Kidney epithelial cell (primary cell): ENCODE results near the gene PUM2. TPM values are rescaled to one million over a fixed set of nuclear protein-coding genes. Genes with fewer than 3 reads are reported as not detected.

Source experiments
- DNase-seq: peaks from one replicate; pipeline ENCODE4 v3.0.0-alpha.2; 2010; ENCODE audit warnings: low read depth
- H3K27me3 ChIP-seq: 2 replicates; pipeline ENCODE4 v1.6.0; 2011; ENCODE audit warnings: low read length; ENCODE audit not compliant: control insufficient read depth, insufficient read depth
- H3K36me3 ChIP-seq: 2 replicates; pipeline ENCODE4 v1.5.1; 2011; ENCODE audit warnings: low read length; ENCODE audit not compliant: control insufficient read depth, insufficient read depth
- H3K4me3 ChIP-seq: 2 replicates; pipeline ENCODE4 v1.5.1; 2011; ENCODE audit warnings: low read depth, mild to moderate bottlenecking, control low read depth, low read length
- total RNA-seq: library from RNA; depleted of rRNA; stranded (reverse); fragments of >200 nt; gene quantifications from 2 replicates; pipeline ENCODE4 v1.2.3, GENCODE V29; 2015
- TF ChIP-seq, protein P1 (sequence below): IDR thresholded peaks from 2 replicates; pipeline ENCODE4 v1.5.1; 2011; ENCODE audit warnings: mild to moderate bottlenecking, moderate library complexity, low read length, control low read depth, inconsistent platforms; ENCODE audit not compliant: insufficient read depth, poor library complexity, severe bottlenecking

PUM2 gene
- total RNA-seq, 1 donor from 2014 or later: 44.2 TPM

- H3K27me3 ChIP-seq: no peaks in the 10 kb centered on the region
- no peaks in the 10 kb centered on the region for H3K36me3 ChIP-seq
- peak overlapping the region; percentile 97 for H3K4me3 ChIP-seq
- TF ChIP-seq, protein P1, sequence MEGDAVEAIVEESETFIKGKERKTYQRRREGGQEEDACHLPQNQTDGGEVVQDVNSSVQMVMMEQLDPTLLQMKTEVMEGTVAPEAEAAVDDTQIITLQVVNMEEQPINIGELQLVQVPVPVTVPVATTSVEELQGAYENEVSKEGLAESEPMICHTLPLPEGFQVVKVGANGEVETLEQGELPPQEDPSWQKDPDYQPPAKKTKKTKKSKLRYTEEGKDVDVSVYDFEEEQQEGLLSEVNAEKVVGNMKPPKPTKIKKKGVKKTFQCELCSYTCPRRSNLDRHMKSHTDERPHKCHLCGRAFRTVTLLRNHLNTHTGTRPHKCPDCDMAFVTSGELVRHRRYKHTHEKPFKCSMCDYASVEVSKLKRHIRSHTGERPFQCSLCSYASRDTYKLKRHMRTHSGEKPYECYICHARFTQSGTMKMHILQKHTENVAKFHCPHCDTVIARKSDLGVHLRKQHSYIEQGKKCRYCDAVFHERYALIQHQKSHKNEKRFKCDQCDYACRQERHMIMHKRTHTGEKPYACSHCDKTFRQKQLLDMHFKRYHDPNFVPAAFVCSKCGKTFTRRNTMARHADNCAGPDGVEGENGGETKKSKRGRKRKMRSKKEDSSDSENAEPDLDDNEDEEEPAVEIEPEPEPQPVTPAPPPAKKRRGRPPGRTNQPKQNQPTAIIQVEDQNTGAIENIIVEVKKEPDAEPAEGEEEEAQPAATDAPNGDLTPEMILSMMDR: no peak
- no peak for DNase-seq
These were observed 1.0 kb upstream of the PUM2 start for GRCh38 chr2:20351555-20352229.

GRCh38 chr2:20350041-20350712, 467 bp downstream of the PUM2 start:
- no peaks in the 10 kb centered on the region for H3K36me3 ChIP-seq
- H3K4me3 ChIP-seq: peak overlapping the region; percentile 97
- no peak for DNase-seq
- no peaks in the 10 kb centered on the region for H3K27me3 ChIP-seq
- TF ChIP-seq, protein P1: no peak

- Histone ChIP-seq H3K4me3 (peak overlapping the region; percentile 97), H3K27me3 (no peaks in the 10 kb centered on the region), H3K36me3 (no peaks in the 10 kb centered on the region)
- no peak for DNase-seq
- TF ChIP-seq, protein P1: no peak
These were observed 1.1 kb downstream of the PUM2 start for GRCh38 chr2:20349513-20349921.

GRCh38 chr2:20348542-20348941, 2.1 kb downstream of the PUM2 start:
- Histone ChIP-seq H3K4me3 (peak overlapping the region; percentile 97), H3K36me3 (no peaks in the 10 kb centered on the region), H3K27me3 (no peaks in the 10 kb centered on the region)
- no peak for DNase-seq
- TF ChIP-seq, protein P1: no peak

GRCh38 chr2:20346565-20347381, 3.9 kb downstream of the PUM2 start:
- Histone ChIP-seq H3K27me3 (no peaks in the 10 kb centered on the region), H3K36me3 (no peaks in the 10 kb centered on the region), H3K4me3 (no peak overlapping the region)
- TF ChIP-seq, protein P1: no peak
- no peak for DNase-seq
